ENCODE results near the gene LUZP2. TPM values are rescaled to one million over a fixed set of nuclear protein-coding genes. Genes with fewer than 3 reads are reported as not detected.

The LUZP2 gene
- total RNA-seq, 1 donor from 2014 or later: 0.49 TPM

GRCh38 chr11:24679821-24680351, 183.0 kb downstream of the LUZP2 start:
- TF ChIP-seq CTCF (IDR thresholded peaks at IDR 0.05) (no peak), POLR2A (IDR thresholded peaks at IDR 0.05) (no peak), POLR2AphosphoS5 (IDR thresholded peaks at IDR 0.05; ENCODE audit: insufficient read depth in 1 of 2, low read depth in 1 of 2) (no peak)
- no peak overlapping the region for H3K27ac ChIP-seq

GRCh38 chr11:24683583-24683982, 186.7 kb downstream of the LUZP2 start:
- Histone ChIP-seq H3K4me3 (no peak overlapping the region), H3K4me1 (no peaks in the 10 kb centered on the region), H3K27ac (no peak overlapping the region), H3K36me3 (no peaks in the 10 kb centered on the region), H3K9me3 (no peaks in the 10 kb centered on the region), H3K27me3 (no peaks in the 10 kb centered on the region)
- TF ChIP-seq CTCF (IDR thresholded peaks at IDR 0.05): no peak
- TF ChIP-seq POLR2AphosphoS5 (IDR thresholded peaks at IDR 0.05; ENCODE audit: insufficient read depth in 1 of 2, low read depth in 1 of 2): no peak
- no peak for TF ChIP-seq POLR2A (IDR thresholded peaks at IDR 0.05)
- intact Hi-C loops (cut with DNase I): no loop called here
- DNase-seq (ENCODE audit: extremely low spot score in 2 of 2): no peak

More at GRCh38 chr11:24679821-24680351, 183.0 kb downstream of the LUZP2 start:
- intact Hi-C loops (cut with DNase I): no loop called here
- no peak for DNase-seq (ENCODE audit: extremely low spot score in 2 of 2)
- H3K36me3 ChIP-seq: no peaks in the 10 kb centered on the region
- no peaks in the 10 kb centered on the region for H3K9me3 ChIP-seq
- H3K27me3 ChIP-seq: no peaks in the 10 kb centered on the region
- no peak overlapping the region for H3K4me3 ChIP-seq
- no peaks in the 10 kb centered on the region for H3K4me1 ChIP-seq

- Histone ChIP-seq H3K4me3 (no peak overlapping the region), H3K36me3 (no peaks in the 10 kb centered on the region), H3K27ac (no peak overlapping the region), H3K9me3 (no peaks in the 10 kb centered on the region), H3K4me1 (no peaks in the 10 kb centered on the region), H3K27me3 (no peaks in the 10 kb centered on the region)
- intact Hi-C loops (cut with DNase I): no loop called here
- TF ChIP-seq POLR2A (IDR thresholded peaks at IDR 0.05) (no peak), POLR2AphosphoS5 (IDR thresholded peaks at IDR 0.05; ENCODE audit: insufficient read depth in 1 of 2, low read depth in 1 of 2) (no peak), CTCF (IDR thresholded peaks at IDR 0.05) (no peak)
- DNase-seq (ENCODE audit: extremely low spot score in 2 of 2): no peak
These were observed 189.0 kb downstream of the LUZP2 start for GRCh38 chr11:24685821-24686220.

- no peak overlapping the region for H3K4me3 ChIP-seq
- no peaks in the 10 kb centered on the region for H3K36me3 ChIP-seq
- intact Hi-C loops (cut with DNase I): no loop called here
- no peak overlapping the region for H3K27ac ChIP-seq
- TF ChIP-seq POLR2AphosphoS5 (IDR thresholded peaks at IDR 0.05; ENCODE audit: insufficient read depth in 1 of 2, low read depth in 1 of 2) (no peak), CTCF (IDR thresholded peaks at IDR 0.05) (no peak), POLR2A (IDR thresholded peaks at IDR 0.05) (no peak)
- no peaks in the 10 kb centered on the region for H3K4me1 ChIP-seq
- DNase-seq (ENCODE audit: extremely low spot score in 2 of 2): no peak
- H3K9me3 ChIP-seq: no peaks in the 10 kb centered on the region
- H3K27me3 ChIP-seq: no peaks in the 10 kb centered on the region
These were observed 190.8 kb downstream of the LUZP2 start for GRCh38 chr11:24687531-24688147.

- Histone ChIP-seq H3K9me3 (no peaks in the 10 kb centered on the region), H3K4me1 (no peaks in the 10 kb centered on the region), H3K4me3 (no peak overlapping the region), H3K36me3 (no peaks in the 10 kb centered on the region), H3K27me3 (no peaks in the 10 kb centered on the region), H3K27ac (no peak overlapping the region)
- intact Hi-C loops (cut with DNase I): no loop called here
- DNase-seq (ENCODE audit: extremely low spot score in 2 of 2): no peak
- TF ChIP-seq POLR2A (IDR thresholded peaks at IDR 0.05) (no peak), POLR2AphosphoS5 (IDR thresholded peaks at IDR 0.05; ENCODE audit: insufficient read depth in 1 of 2, low read depth in 1 of 2) (no peak), CTCF (IDR thresholded peaks at IDR 0.05) (no peak)
These were observed 192.1 kb downstream of the LUZP2 start for GRCh38 chr11:24688981-24689380.
